Breast epithelium (tissue), 4 donors: ENCODE data around the gene CNKSR3. TPM values are rescaled to one million over a fixed set of nuclear protein-coding genes. Genes with fewer than 3 reads are reported as not detected.

Experiments
- DNase-seq, 2 donors: peaks; one replicate each; pipeline ENCODE4 v3.0.0-alpha.2; 2019; ENCODE audit warnings: low spot score in 2 of 2
- H3K27ac ChIP-seq, 2 donors: fragments of 200-600 bp; sonication (generic) in 1 of 2; one replicate each; pipeline ENCODE4 v1.5.1; 2016 to 2019; ENCODE audit warnings: mild to moderate bottlenecking in 1 of 2
- H3K27me3 ChIP-seq, 2 donors: fragments of 200-600 bp; sonication (generic) in 1 of 2; one replicate each; pipeline versions ENCODE4 v1.5.1 to v1.6.0; 2017 to 2019; ENCODE audit warnings: control low read depth in 1 of 2, mild to moderate bottlenecking in 1 of 2
- H3K36me3 ChIP-seq: fragments of 200-600 bp; one replicate; pipeline ENCODE4 v1.5.1; 2019
- H3K4me1 ChIP-seq, 2 donors: fragments of 200-600 bp; sonication (generic); one replicate each; pipeline ENCODE4 v1.5.1; 2016 to 2019; ENCODE audit warnings: control low read depth in 1 of 2
- H3K4me3 ChIP-seq, 3 donors: fragments of 200-600 bp; sonication (generic); 1 replicate in 2 of 3; 2 replicates in 1 of 3; pipeline ENCODE4 v1.5.1; 2016 to 2019; ENCODE audit warnings: mild to moderate bottlenecking in 3 of 3, moderate library complexity in 2 of 3
- H3K9me3 ChIP-seq, 2 donors: fragments of 200-600 bp; sonication (generic) in 1 of 2; one replicate each; pipeline ENCODE4 v1.5.1; 2016 to 2019; ENCODE audit warnings: control low read depth in 1 of 2
- POLR2A ChIP-seq: fragments of 450-650 bp; IDR thresholded peaks from one replicate; pipeline ENCODE4 v1.6.1; 2016; ENCODE audit warnings: antibody characterized with exemption, mild to moderate bottlenecking, moderate library complexity
- POLR2AphosphoS5 ChIP-seq, 3 donors: sonication (generic); formaldehyde crosslinking; IDR thresholded peaks; one replicate each; pipeline ENCODE4 v1.6.1; 2017; ENCODE audit warnings: antibody characterized with exemption in 3 of 3
- intact Hi-C: fragments of 100-400 bp; cut with DNase I; formaldehyde crosslinking; loops from one replicate; pipeline ENCODE4 v1.15.1; 2023; ENCODE audit warnings: low total_unique reads
- total RNA-seq, 3 donors: library from RNA; depleted of rRNA; stranded (reverse); fragments of >200 nt; gene quantifications; one replicate each; pipeline ENCODE4 v1.1.0, GENCODE V29; 2016
- TF ChIP-seq, protein P1 (sequence below), 3 donors: fragments of 450-650 bp; IDR thresholded peaks; one replicate each; pipeline ENCODE4 v1.5.1; 2016 to 2017; ENCODE audit warnings: antibody characterized with exemption in 3 of 3, mild to moderate bottlenecking in 3 of 3, moderate library complexity in 3 of 3

Gene CNKSR3
- total RNA-seq, 3 donors from 2014 or later: 2.1 to 8.6 (median 5.2) TPM

- no peak for TF ChIP-seq POLR2AphosphoS5 (IDR thresholded peaks at IDR 0.05)
- TF ChIP-seq, protein P1, sequence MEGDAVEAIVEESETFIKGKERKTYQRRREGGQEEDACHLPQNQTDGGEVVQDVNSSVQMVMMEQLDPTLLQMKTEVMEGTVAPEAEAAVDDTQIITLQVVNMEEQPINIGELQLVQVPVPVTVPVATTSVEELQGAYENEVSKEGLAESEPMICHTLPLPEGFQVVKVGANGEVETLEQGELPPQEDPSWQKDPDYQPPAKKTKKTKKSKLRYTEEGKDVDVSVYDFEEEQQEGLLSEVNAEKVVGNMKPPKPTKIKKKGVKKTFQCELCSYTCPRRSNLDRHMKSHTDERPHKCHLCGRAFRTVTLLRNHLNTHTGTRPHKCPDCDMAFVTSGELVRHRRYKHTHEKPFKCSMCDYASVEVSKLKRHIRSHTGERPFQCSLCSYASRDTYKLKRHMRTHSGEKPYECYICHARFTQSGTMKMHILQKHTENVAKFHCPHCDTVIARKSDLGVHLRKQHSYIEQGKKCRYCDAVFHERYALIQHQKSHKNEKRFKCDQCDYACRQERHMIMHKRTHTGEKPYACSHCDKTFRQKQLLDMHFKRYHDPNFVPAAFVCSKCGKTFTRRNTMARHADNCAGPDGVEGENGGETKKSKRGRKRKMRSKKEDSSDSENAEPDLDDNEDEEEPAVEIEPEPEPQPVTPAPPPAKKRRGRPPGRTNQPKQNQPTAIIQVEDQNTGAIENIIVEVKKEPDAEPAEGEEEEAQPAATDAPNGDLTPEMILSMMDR (IDR thresholded peaks at IDR 0.05): no peak
- TF ChIP-seq POLR2A: no peak
- Histone ChIP-seq H3K4me1 (no peaks in the 10 kb centered on the region), H3K27me3 (no peaks in the 10 kb centered on the region), H3K36me3 (no peaks in the 10 kb centered on the region), H3K4me3 (no peak overlapping the region), H3K27ac (no peak overlapping the region), H3K9me3 (no peaks in the 10 kb centered on the region)
- no peak for DNase-seq
- intact Hi-C loops: no loop called here
These were observed 43.4 kb downstream of the CNKSR3 start for GRCh38 chr6:154466971-154467679.

DNA sequence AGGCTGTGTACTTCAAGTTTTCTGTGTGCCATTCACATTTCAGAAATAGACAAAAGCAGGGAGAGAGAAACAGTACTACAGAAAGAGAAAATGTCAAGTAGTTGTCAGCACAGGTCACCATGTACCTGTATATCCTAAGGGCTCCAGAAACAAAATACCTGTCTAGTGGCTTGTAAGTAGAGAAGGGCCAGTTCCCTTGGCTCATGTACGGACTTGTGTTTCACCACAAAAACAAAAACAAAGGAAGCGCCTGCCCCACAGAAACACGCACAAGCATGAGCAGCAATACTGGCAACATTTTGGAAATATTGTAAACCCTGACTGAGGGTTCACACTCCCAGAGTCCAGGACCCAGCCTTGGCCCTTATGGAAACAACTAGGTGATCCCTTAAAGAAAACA is 44.3 kb downstream of the CNKSR3 start:
- no peaks in the 10 kb centered on the region for H3K36me3 ChIP-seq
- no peak overlapping the region for H3K4me3 ChIP-seq
- peak in 1 of 2 donors; percentile 47 for DNase-seq
- no peaks in the 10 kb centered on the region for H3K9me3 ChIP-seq
- no peaks in the 10 kb centered on the region for H3K4me1 ChIP-seq
- TF ChIP-seq, protein P1 (IDR thresholded peaks at IDR 0.05): no peak
- TF ChIP-seq POLR2AphosphoS5 (IDR thresholded peaks at IDR 0.05) (no peak), POLR2A (no peak)
- no peak overlapping the region for H3K27ac ChIP-seq
- intact Hi-C loops: no loop called here
- no peaks in the 10 kb centered on the region for H3K27me3 ChIP-seq

GRCh38 chr6:154463573-154464419 is 46.7 kb downstream of the CNKSR3 start:
- H3K9me3 ChIP-seq: no peaks in the 10 kb centered on the region
- H3K27me3 ChIP-seq: no peaks in the 10 kb centered on the region
- no peak for DNase-seq
- H3K27ac ChIP-seq: no peak overlapping the region
- intact Hi-C loops: no loop called here
- TF ChIP-seq POLR2A (no peak), POLR2AphosphoS5 (IDR thresholded peaks at IDR 0.05) (no peak)
- TF ChIP-seq, protein P1 (IDR thresholded peaks at IDR 0.05): no peak
- H3K4me1 ChIP-seq: no peaks in the 10 kb centered on the region
- no peaks in the 10 kb centered on the region for H3K36me3 ChIP-seq
- H3K4me3 ChIP-seq: no peak overlapping the region

DNA sequence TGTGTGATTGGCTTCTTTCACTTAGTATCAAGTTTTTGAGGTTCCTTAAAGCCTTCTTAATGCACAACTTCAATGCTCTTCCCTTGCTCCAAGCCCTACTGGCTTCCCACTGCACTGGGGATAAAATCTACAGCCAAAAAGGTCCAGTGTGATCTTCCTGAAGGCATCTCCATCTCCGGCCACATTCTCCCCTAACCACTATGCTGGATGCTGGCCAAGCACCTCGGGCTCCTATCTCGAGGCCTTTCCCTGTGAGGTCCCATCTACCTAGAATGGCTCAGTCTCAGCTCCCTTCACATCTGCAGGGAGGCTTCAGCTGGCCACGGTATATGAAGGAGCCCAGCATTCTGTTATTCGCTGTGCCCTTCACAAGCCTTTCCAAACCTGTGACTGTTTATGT is 48.1 kb downstream of the CNKSR3 start:
- Histone ChIP-seq H3K9me3 (no peaks in the 10 kb centered on the region), H3K27me3 (no peaks in the 10 kb centered on the region), H3K36me3 (no peaks in the 10 kb centered on the region), H3K4me1 (no peaks in the 10 kb centered on the region), H3K27ac (no peak overlapping the region), H3K4me3 (no peak overlapping the region)
- DNase-seq: no peak
- TF ChIP-seq, protein P1 (IDR thresholded peaks at IDR 0.05): no peak
- TF ChIP-seq POLR2A: no peak
- TF ChIP-seq POLR2AphosphoS5 (IDR thresholded peaks at IDR 0.05): no peak
- intact Hi-C loops: no loop called here

GRCh38 chr6:154461348-154461747 is 49.1 kb downstream of the CNKSR3 start:
- intact Hi-C loops: no loop called here
- no peaks in the 10 kb centered on the region for H3K4me1 ChIP-seq
- no peak overlapping the region for H3K27ac ChIP-seq
- no peak for DNase-seq
- no peak overlapping the region for H3K4me3 ChIP-seq
- TF ChIP-seq, protein P1 (IDR thresholded peaks at IDR 0.05): no peak
- no peak for TF ChIP-seq POLR2AphosphoS5 (IDR thresholded peaks at IDR 0.05)
- TF ChIP-seq POLR2A: no peak
- no peaks in the 10 kb centered on the region for H3K9me3 ChIP-seq
- no peaks in the 10 kb centered on the region for H3K36me3 ChIP-seq
- H3K27me3 ChIP-seq: no peaks in the 10 kb centered on the region
